GM19324 (cell line): ENCODE results near the gene RTEL1.
"Not testable (repeated sequence)": the region's sequence is repeated elsewhere in the genome, so short reads cannot be mapped to it uniquely, and the experiment has no call there.

Experiments
- ATAC-seq: cut with Tn5 transposase; IDR thresholded peaks from one replicate; pipeline ENCODE4 v1.9.1; 2021; ENCODE audit warnings: mild to moderate bottlenecking, moderate library complexity; ENCODE audit not compliant: unreplicated experiment, low FRiP score

Gene RTEL1

GRCh38 chr20:63648895-63649589 is 9.1 kb upstream of the RTEL1 start:
- ATAC-seq, result no peak

- ATAC-seq, result not testable (repeated sequence)
Observed at GRCh38 chr20:63650486-63650885, 7.6 kb upstream of the RTEL1 start.

- no peak for ATAC-seq
Observed at GRCh38 chr20:63651942-63652191, 6.2 kb upstream of the RTEL1 start.

GRCh38 chr20:63652192-63652980 is 5.7 kb upstream of the RTEL1 start:
- no peak for ATAC-seq

GRCh38 chr20:63653041-63653973 is 4.8 kb upstream of the RTEL1 start, which contains the start of gene STMN3:
TSS of gene STMN3 (minus strand) at chr20:63653424. CDS start at chr20:63653345, 79 bp downstream.
- ATAC-seq, result no peak

- ATAC-seq, result no peak
Observed at GRCh38 chr20:63653974-63654668, 4.0 kb upstream of the RTEL1 start.

- ATAC-seq, result no peak
Observed at GRCh38 chr20:63655249-63655648, 2.9 kb upstream of the RTEL1 start.

GRCh38 chr20:63656451-63656850 is 1.7 kb upstream of the RTEL1 start:
- no peak for ATAC-seq

- no peak for ATAC-seq
Observed at GRCh38 chr20:63657260-63657936, 714 bp upstream of the RTEL1 start.

- ATAC-seq, result no peak
Observed at GRCh38 chr20:63658749-63659187, 656 bp downstream of the RTEL1 start.

- no peak for ATAC-seq
Observed at GRCh38 chr20:63659370-63659769, 1.3 kb downstream of the RTEL1 start.

GRCh38 chr20:63660174-63660573 is 2.1 kb downstream of the RTEL1 start:
- ATAC-seq, result not testable (repeated sequence)

- no peak for ATAC-seq
Observed at GRCh38 chr20:63660622-63661021, 2.5 kb downstream of the RTEL1 start.

- ATAC-seq, result no peak
Observed at GRCh38 chr20:63661108-63661507, 3.0 kb downstream of the RTEL1 start.

GRCh38 chr20:63661959-63662812 is 4.1 kb downstream of the RTEL1 start:
- ATAC-seq, result no peak

GRCh38 chr20:63662813-63663189 is 4.7 kb downstream of the RTEL1 start:
- no peak for ATAC-seq

GRCh38 chr20:63663332-63664066 is 5.4 kb downstream of the RTEL1 start:
- ATAC-seq, result no peak

GRCh38 chr20:63664143-63664851 is 6.2 kb downstream of the RTEL1 start:
- ATAC-seq, result no peak
